Keratinocyte (primary cell): Measurements from ENCODE around the gene FBXO17. TPM values are rescaled to one million over a fixed set of nuclear protein-coding genes. Genes with fewer than 3 reads are reported as not detected.
"Not testable (repeated sequence)": the region's sequence is repeated elsewhere in the genome, so short reads cannot be mapped to it uniquely, and the experiment has no call there.

Experiments used
- DNase-seq: peaks from one replicate; pipeline ENCODE4 v3.0.0-alpha.2; 2011; ENCODE audit warnings: low read depth, missing footprints, low spot score
- FAIRE-seq: peaks from 2 replicates; lab custom pipeline; 2011; peaks lifted over from hg19 to GRCh38; lab: Jason Lieb, UNC
- H2AFZ ChIP-seq: 2 replicates; pipeline ENCODE4 v1.6.0; 2012; ENCODE audit warnings: low read length, control low read depth, inconsistent platforms; ENCODE audit not compliant: control insufficient read depth
- H3K27ac ChIP-seq: 2 replicates; pipeline ENCODE4 v1.5.1; 2011; ENCODE audit warnings: low read length; ENCODE audit not compliant: control insufficient read depth, insufficient read depth
- H3K27me3 ChIP-seq: 3 replicates; pipeline ENCODE4 v1.6.0; 2011; ENCODE audit warnings: low read length; ENCODE audit not compliant: control insufficient read depth, insufficient read depth; ENCODE audit errors: extremely low read depth
- H3K36me3 ChIP-seq, 2 experiments: 2 replicates in 1 of 2; 3 replicates in 1 of 2; pipeline ENCODE4 v1.5.1; 2011; ENCODE audit warnings: low read length in 2 of 2, mild to moderate bottlenecking in 1 of 2; ENCODE audit not compliant: control insufficient read depth in 2 of 2, insufficient read depth in 2 of 2; ENCODE audit errors: extremely low read depth in 1 of 2
- H3K4me1 ChIP-seq: 3 replicates; pipeline ENCODE4 v1.5.1; 2011; ENCODE audit warnings: low read length; ENCODE audit not compliant: control insufficient read depth, insufficient read depth; ENCODE audit errors: extremely low read depth
- H3K4me2 ChIP-seq: 3 replicates; pipeline ENCODE4 v1.6.0; 2011; ENCODE audit warnings: low read depth, low read length; ENCODE audit not compliant: control insufficient read depth, insufficient read depth; ENCODE audit errors: extremely low read depth
- H3K4me3 ChIP-seq, 3 experiments: fragments of 200-600 bp in 1 of 3; sonication (generic) in 1 of 3; 2 replicates in 2 of 3; 3 replicates in 1 of 3; pipeline ENCODE4 v1.5.1; 2011 to 2016; ENCODE audit warnings: low read length in 3 of 3, mild to moderate bottlenecking in 3 of 3, control low read depth in 2 of 3, inconsistent platforms in 1 of 3, low read depth in 1 of 3, mixed read lengths in 1 of 3, mixed run types in 1 of 3, moderate library complexity in 1 of 3; ENCODE audit not compliant: control insufficient read depth in 2 of 3, insufficient read depth in 2 of 3; ENCODE audit errors: extremely low read depth in 1 of 3
- H3K79me2 ChIP-seq: 2 replicates; pipeline ENCODE4 v1.6.0; 2012; ENCODE audit warnings: low read length; ENCODE audit not compliant: control insufficient read depth, insufficient read depth
- H3K9ac ChIP-seq: 3 replicates; pipeline ENCODE4 v1.6.0; 2011; ENCODE audit warnings: low read length; ENCODE audit not compliant: control insufficient read depth, insufficient read depth; ENCODE audit errors: extremely low read depth
- H3K9me1 ChIP-seq: 3 replicates; pipeline ENCODE4 v1.6.0; 2011; ENCODE audit warnings: low read length; ENCODE audit not compliant: control insufficient read depth, insufficient read depth; ENCODE audit errors: extremely low read depth
- H3K9me3 ChIP-seq: 2 replicates; pipeline ENCODE4 v1.5.1; 2012; ENCODE audit warnings: low read depth, low read length; ENCODE audit not compliant: control insufficient read depth
- H4K20me1 ChIP-seq: 3 replicates; pipeline ENCODE4 v1.6.0; 2011; ENCODE audit warnings: low read length; ENCODE audit not compliant: control insufficient read depth, insufficient read depth; ENCODE audit errors: extremely low read depth
- CTCF ChIP-seq, 3 experiments: IDR thresholded peaks in 1 of 3; conservative IDR thresholded peaks in 1 of 3; optimal IDR thresholded peaks in 1 of 3; 2 replicates in 2 of 3; 3 replicates in 1 of 3; pipeline versions ENCODE3 to v1.5.1; 2011; ENCODE audit warnings: low read length in 3 of 3, mild to moderate bottlenecking in 3 of 3, moderate library complexity in 2 of 3, control low read depth in 1 of 3, inconsistent platforms in 1 of 3; ENCODE audit not compliant: insufficient read depth in 2 of 3; ENCODE audit errors: extremely low read depth in 1 of 3
- EZH2 ChIP-seq: IDR thresholded peaks from one replicate; pipeline ENCODE4 v1.6.1; 2012; ENCODE audit warnings: inconsistent platforms, mild to moderate bottlenecking, low read length, moderate library complexity
- dilution Hi-C: fragments of 300-500 bp; cut with MboI; formaldehyde crosslinking; loops from one replicate; pipeline ENCODE4 v1.7.0; 2020; ENCODE audit warnings: low sequenced_read_pairs; ENCODE audit not compliant: extremely low pct_ligation_motif_present
- polyA plus RNA-seq, 5 experiments: library from polyadenylated mRNA; depleted of rRNA in 3 of 5; stranded (reverse) in 3 of 5; stranded (forward) in 1 of 5; unstranded in 1 of 5; fragments of >200 nt; gene quantifications; 1 replicate in 1 of 5; 2 replicates in 3 of 5; 3 replicates in 1 of 5; pipeline versions ENCODE4 v1.2.1 to v1.2.3, GENCODE V29; 2011 to 2012; ENCODE audit warnings: missing spikeins in 2 of 5, low read depth in 1 of 5, low replicate concordance in 1 of 5

FBXO17 gene
- polyA plus RNA-seq, 1 donor (not counting 4 experiments of a cell fraction or from before 2014, with no cell fraction given), result 5.4 TPM

- Histone ChIP-seq H3K4me2 (no peak overlapping the region), H3K9ac (no peak overlapping the region), H3K79me2 (no peaks in the 10 kb centered on the region), H2AFZ (no peak overlapping the region), H3K27ac (no peak overlapping the region), H3K36me3 (no peaks in the 10 kb centered on the region), H3K4me3 (no peak overlapping the region), H3K4me1 (no peaks in the 10 kb centered on the region), H3K9me1 (no peaks in the 10 kb centered on the region), H4K20me1 (no peaks in the 10 kb centered on the region), H3K27me3 (no peaks in the 10 kb centered on the region), H3K9me3 (no peaks in the 10 kb centered on the region)
- no peak for FAIRE-seq
- TF ChIP-seq CTCF (optimal IDR thresholded peaks at IDR 0.05 in 1 of 3, IDR thresholded peaks at IDR 0.05 in 1 of 3, conservative IDR thresholded peaks at IDR 0.05 in 1 of 3; ENCODE audit: extremely low read depth in 1 of 3, insufficient read depth in 2 of 3, low read length in 3 of 3), result no peak
- no peak for TF ChIP-seq EZH2
- dilution Hi-C loops, result no loop called here
- DNase-seq, result no peak
These were observed 32.9 kb downstream of the FBXO17 start for GRCh38 chr19:38942471-38943181.

DNA sequence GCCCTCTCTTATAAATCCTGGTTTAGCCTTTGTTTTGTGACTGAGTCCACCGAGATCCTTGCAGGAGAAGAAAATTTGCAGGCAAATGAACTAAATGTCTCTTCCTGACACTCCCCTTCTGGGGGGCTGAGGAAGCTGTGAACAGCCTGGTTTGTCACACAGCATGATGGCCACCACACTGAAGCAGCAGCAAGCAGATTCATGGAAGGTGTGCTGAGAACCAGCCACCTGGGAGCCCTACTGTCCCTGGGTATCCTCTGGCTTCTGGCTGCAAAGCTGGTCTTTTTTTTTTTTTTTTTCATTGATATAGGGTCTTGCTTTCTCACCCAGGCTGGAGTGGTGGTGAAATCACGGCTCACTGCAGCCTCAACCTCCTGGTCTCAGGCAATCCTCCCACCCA, 33.6 kb downstream of the FBXO17 start:
- Histone ChIP-seq H3K9me3 (no peaks in the 10 kb centered on the region), H3K9me1 (no peaks in the 10 kb centered on the region), H2AFZ (no peak overlapping the region), H3K36me3 (no peaks in the 10 kb centered on the region), H3K4me1 (no peaks in the 10 kb centered on the region), H3K4me3 (no peak overlapping the region), H3K27ac (no peak overlapping the region), H3K79me2 (no peaks in the 10 kb centered on the region), H4K20me1 (no peaks in the 10 kb centered on the region), H3K9ac (no peak overlapping the region), H3K27me3 (no peaks in the 10 kb centered on the region), H3K4me2 (no peak overlapping the region)
- FAIRE-seq, result no peak
- DNase-seq, result no peak
- TF ChIP-seq EZH2 (no peak), CTCF (optimal IDR thresholded peaks at IDR 0.05 in 1 of 3, IDR thresholded peaks at IDR 0.05 in 1 of 3, conservative IDR thresholded peaks at IDR 0.05 in 1 of 3; ENCODE audit: extremely low read depth in 1 of 3, insufficient read depth in 2 of 3, low read length in 3 of 3) (no peak)
- dilution Hi-C loops, result no loop called here

DNA sequence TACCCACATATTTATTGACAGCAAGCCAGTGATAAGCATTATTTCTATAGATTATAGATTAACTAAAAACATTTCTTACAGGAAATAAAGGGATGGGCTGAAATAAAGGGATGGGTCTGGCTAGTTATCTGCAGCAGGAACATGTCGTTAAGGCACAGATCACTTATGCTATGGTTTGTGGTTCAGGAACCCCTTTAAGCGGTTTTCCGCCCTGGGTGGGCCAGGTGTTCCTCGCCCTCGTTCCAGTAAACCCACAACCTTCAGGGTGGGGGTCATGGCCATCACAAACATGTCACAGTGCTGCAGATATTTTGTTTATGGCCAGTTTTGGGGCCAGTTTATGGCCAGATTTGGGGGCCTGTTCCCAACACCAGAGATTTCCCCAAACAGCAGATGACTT, 34.1 kb downstream of the FBXO17 start:
- H3K9me3 ChIP-seq, H3K4me2 ChIP-seq, H3K4me1 ChIP-seq, H2AFZ ChIP-seq, H3K79me2 ChIP-seq, H3K36me3 ChIP-seq, H4K20me1 ChIP-seq, FAIRE-seq, H3K9me1 ChIP-seq, H3K4me3 ChIP-seq, DNase-seq, H3K27ac ChIP-seq, dilution Hi-C loops, H3K9ac ChIP-seq, H3K27me3 ChIP-seq: not testable (repeated sequence)
